K562 (cell line): Measurements from ENCODE around the gene CEMIP2. TPM values are rescaled to one million over a fixed set of nuclear protein-coding genes. Genes with fewer than 3 reads are reported as not detected.

Experiments
- BRD4 ChIP-seq: fragments of 200-600 bp; sonication (generic); IDR thresholded peaks from 2 replicates; pipeline ENCODE4 v1.6.1; 2017; ENCODE audit warnings: inconsistent platforms
- CBFA2T3 ChIP-seq: fragments of 450-650 bp; IDR thresholded peaks from 2 replicates; pipeline ENCODE4 v1.6.1; 2017
- CHD2 ChIP-seq: IDR thresholded peaks from 2 replicates; pipeline ENCODE4 v1.6.1; 2011; ENCODE audit warnings: low read depth, low read length
- ESRRB ChIP-seq: fragments of 250-450 bp; sonication (Bioruptor Pico); IDR thresholded peaks from 2 replicates; pipeline ENCODE4 v1.5.0; 2020; ENCODE audit warnings: mild to moderate bottlenecking, moderate library complexity, borderline replicate concordance
- ETV1 ChIP-seq: fragments of 450-650 bp; conservative IDR thresholded peaks from 2 replicates; pipeline ENCODE4 v1.6.1; 2016; ENCODE audit warnings: missing genetic modification characterization, control low read depth, low read depth, missing compliant biosample characterization
- FOSL1 ChIP-seq: fragments of 200-800 bp; sonication (Bioruptor generic); conservative IDR thresholded peaks from 2 replicates; pipeline ENCODE4 v1.6.1; 2016; ENCODE audit warnings: missing genetic modification characterization, missing compliant biosample characterization
- KAT8 ChIP-seq: fragments of 450-650 bp; IDR thresholded peaks from 2 replicates; pipeline ENCODE4 v1.6.1; 2016; ENCODE audit warnings: low read depth, mild to moderate bottlenecking
- NFRKB ChIP-seq: fragments of 450-650 bp; IDR thresholded peaks from 2 replicates; pipeline ENCODE4 v1.6.1; 2016; ENCODE audit warnings: low read depth
- PCBP2 ChIP-seq: fragments of 200-400 bp; formaldehyde crosslinking; IDR thresholded peaks from 2 replicates; pipeline ENCODE4 v1.6.1; 2018; ENCODE audit warnings: low read length, low read depth, mild to moderate bottlenecking, moderate library complexity; ENCODE audit not compliant: poor library complexity, severe bottlenecking
- PHB ChIP-seq: fragments of 250-450 bp; sonication (Bioruptor Pico); IDR thresholded peaks from 2 replicates; pipeline ENCODE4 v1.5.0; 2021
- PML ChIP-seq: IDR thresholded peaks from 2 replicates; pipeline ENCODE4 v1.6.1; 2012; ENCODE audit warnings: low read length, inconsistent platforms
- POLR2H ChIP-seq: IDR thresholded peaks from 2 replicates; pipeline ENCODE4 v1.6.1; 2016; ENCODE audit warnings: missing genetic modification characterization, low read depth, mild to moderate bottlenecking, control low read depth, missing compliant biosample characterization, moderate library complexity
- PRMT5 ChIP-seq: sonication (generic); formaldehyde crosslinking; IDR thresholded peaks from 2 replicates; pipeline ENCODE4 v1.5.0; 2020; ENCODE audit warnings: missing genetic modification reagents
- RAD21 ChIP-seq, 2 experiments: fragments of 250-450 bp in 1 of 2; fragments of 450-650 bp in 1 of 2; sonication (Bioruptor Pico) in 1 of 2; formaldehyde crosslinking in 1 of 2; IDR thresholded peaks in 1 of 2; conservative IDR thresholded peaks in 1 of 2; 2 replicates each; pipeline versions ENCODE4 v1.4.0 to v1.8.0; 2020 to 2022; ENCODE audit warnings: mild to moderate bottlenecking in 2 of 2, moderate library complexity in 1 of 2
- RBM39 ChIP-seq: fragments of 200-400 bp; formaldehyde crosslinking; optimal IDR thresholded peaks from 2 replicates; pipeline ENCODE3; 2018; ENCODE audit warnings: low read depth, low read length
- SIRT6 ChIP-seq: IDR thresholded peaks from one replicate; pipeline ENCODE4 v1.6.1; 2012; ENCODE audit warnings: low read depth, mild to moderate bottlenecking, control low read depth, inconsistent platforms, low read length, moderate library complexity
- U2AF1 ChIP-seq: fragments of 200-400 bp; formaldehyde crosslinking; optimal IDR thresholded peaks from 2 replicates; pipeline ENCODE3; 2017; ENCODE audit warnings: mild to moderate bottlenecking, low read depth, low read length, moderate library complexity
- ZC3H8 ChIP-seq: fragments of 450-650 bp; IDR thresholded peaks from 2 replicates; pipeline ENCODE4 v1.6.1; 2017
- ZNF23 ChIP-seq: fragments of 250-450 bp; sonication (Bioruptor Pico); IDR thresholded peaks from 2 replicates; pipeline ENCODE4 v1.4.0; 2020; ENCODE audit warnings: mild to moderate bottlenecking
- polyA plus RNA-seq, 8 experiments: library from polyadenylated mRNA; depleted of rRNA in 4 of 8; stranded (reverse) in 5 of 8; unstranded in 3 of 8; fragments of >200 nt; fragmentation: Nextera tagmentation in 2 of 8; fragmentation: Illumina TruSeq in 1 of 8; extraction: Ambion mirVana in 2 of 8; extraction: Trizol in 1 of 8; gene quantifications; 2 replicates each; pipeline versions ENCODE4 v1.2.1 to v1.2.3, GENCODE V29; 2011 to 2014; ENCODE audit warnings: inconsistent platforms in 1 of 8, missing spikeins in 1 of 8
- total RNA-seq, 7 experiments: library from RNA; depleted of rRNA in 6 of 7; stranded (reverse); fragments of >200 nt in 6 of 7; fragmentation: Illumina TruSeq in 2 of 7; extraction: Trizol in 2 of 7; gene quantifications; 2 replicates each; pipeline versions ENCODE4 v1.2.1 to v1.2.3, GENCODE V29; 2011 to 2021; ENCODE audit warnings: low replicate concordance in 1 of 7
- TF ChIP-seq, protein P1 (sequence below), 2 experiments: fragments of 450-650 bp in 1 of 2; IDR thresholded peaks; 2 replicates each; pipeline ENCODE4 v1.6.1; 2011 to 2017; ENCODE audit warnings: low read depth in 2 of 2, antibody characterized with exemption in 1 of 2, borderline replicate concordance in 1 of 2, low read length in 1 of 2, mild to moderate bottlenecking in 1 of 2, mixed read lengths in 1 of 2; ENCODE audit not compliant: control insufficient read depth in 1 of 2
- TF ChIP-seq, protein P2 (sequence below): sonication (generic); formaldehyde crosslinking; IDR thresholded peaks from 2 replicates; pipeline ENCODE4 v1.8.0; 2022; ENCODE audit warnings: mild to moderate bottlenecking, missing genetic modification reagents
- TF ChIP-seq, protein P3 (sequence below): IDR thresholded peaks from 2 replicates; pipeline ENCODE4 v1.6.1; 2011; ENCODE audit not compliant: insufficient read length; ENCODE audit errors: extremely low read depth

Gene CEMIP2
- total and polyA plus RNA-seq, 9 of the 15 experiments (the other 6 are each of a cell fraction or from before 2014, with no cell fraction given) = 5.4 to 29.9 (median 14.2) TPM

DNA sequence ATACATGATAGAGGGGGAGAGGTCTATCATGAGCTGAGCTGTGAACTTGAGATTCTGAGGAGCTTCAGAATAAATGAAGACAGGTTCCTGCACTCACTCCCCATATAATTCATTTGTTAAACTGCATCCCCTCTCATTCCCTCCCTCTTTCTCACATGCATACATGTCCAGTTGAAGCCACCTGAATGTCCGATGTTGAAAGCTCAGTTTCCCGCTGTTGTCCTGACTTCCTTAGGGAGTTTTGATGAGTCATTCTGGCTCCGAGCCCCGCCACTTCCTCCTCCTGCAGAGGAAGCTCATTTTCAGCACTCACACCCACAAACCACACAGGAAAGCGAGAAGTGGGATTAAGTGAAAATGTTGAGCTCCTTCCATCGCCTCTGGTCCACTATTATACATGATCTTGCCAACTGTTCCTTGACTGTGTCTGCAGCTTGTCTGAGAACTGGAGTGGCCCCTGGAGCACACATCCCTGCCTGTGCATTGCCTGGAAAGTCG is 121.2 kb downstream of the CEMIP2 start (continued):
- TF ChIP-seq, protein P1, sequence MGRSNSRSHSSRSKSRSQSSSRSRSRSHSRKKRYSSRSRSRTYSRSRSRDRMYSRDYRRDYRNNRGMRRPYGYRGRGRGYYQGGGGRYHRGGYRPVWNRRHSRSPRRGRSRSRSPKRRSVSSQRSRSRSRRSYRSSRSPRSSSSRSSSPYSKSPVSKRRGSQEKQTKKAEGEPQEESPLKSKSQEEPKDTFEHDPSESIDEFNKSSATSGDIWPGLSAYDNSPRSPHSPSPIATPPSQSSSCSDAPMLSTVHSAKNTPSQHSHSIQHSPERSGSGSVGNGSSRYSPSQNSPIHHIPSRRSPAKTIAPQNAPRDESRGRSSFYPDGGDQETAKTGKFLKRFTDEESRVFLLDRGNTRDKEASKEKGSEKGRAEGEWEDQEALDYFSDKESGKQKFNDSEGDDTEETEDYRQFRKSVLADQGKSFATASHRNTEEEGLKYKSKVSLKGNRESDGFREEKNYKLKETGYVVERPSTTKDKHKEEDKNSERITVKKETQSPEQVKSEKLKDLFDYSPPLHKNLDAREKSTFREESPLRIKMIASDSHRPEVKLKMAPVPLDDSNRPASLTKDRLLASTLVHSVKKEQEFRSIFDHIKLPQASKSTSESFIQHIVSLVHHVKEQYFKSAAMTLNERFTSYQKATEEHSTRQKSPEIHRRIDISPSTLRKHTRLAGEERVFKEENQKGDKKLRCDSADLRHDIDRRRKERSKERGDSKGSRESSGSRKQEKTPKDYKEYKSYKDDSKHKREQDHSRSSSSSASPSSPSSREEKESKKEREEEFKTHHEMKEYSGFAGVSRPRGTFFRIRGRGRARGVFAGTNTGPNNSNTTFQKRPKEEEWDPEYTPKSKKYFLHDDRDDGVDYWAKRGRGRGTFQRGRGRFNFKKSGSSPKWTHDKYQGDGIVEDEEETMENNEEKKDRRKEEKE (IDR thresholded peaks at IDR 0.05; ENCODE audit: borderline replicate concordance in 1 of 2, control insufficient read depth in 1 of 2, low read depth in 2 of 2, low read length in 1 of 2) = no peak
- TF ChIP-seq PRMT5 (CRISPR knock-in tag) (no peak), FOSL1 (tag) (peak; percentile 69), CHD2 (no peak), ZNF23 (CRISPR knock-in tag) (no peak), RAD21 (CRISPR knock-in tag; conservative IDR thresholded peaks at IDR 0.05 in 1 of 2, IDR thresholded peaks at IDR 0.05 in 1 of 2) (no peak), U2AF1 (no peak), SIRT6 (no peak), PCBP2 (no peak), ZC3H8 (no peak), ETV1 (tag) (peak; percentile 36; the same call in 1 of the 2 replicates), POLR2H (tag) (peak; percentile 38; the same call in 1 of the 2 replicates), RBM39 (no peak), KAT8 (no peak), PML (no peak), ESRRB (CRISPR knock-in tag) (no peak), CBFA2T3 (no peak), BRD4 (no peak), NFRKB (peak; percentile 46; the same call in 1 of the 2 replicates), PHB (CRISPR knock-in tag) (no peak)
- TF ChIP-seq, protein P2, sequence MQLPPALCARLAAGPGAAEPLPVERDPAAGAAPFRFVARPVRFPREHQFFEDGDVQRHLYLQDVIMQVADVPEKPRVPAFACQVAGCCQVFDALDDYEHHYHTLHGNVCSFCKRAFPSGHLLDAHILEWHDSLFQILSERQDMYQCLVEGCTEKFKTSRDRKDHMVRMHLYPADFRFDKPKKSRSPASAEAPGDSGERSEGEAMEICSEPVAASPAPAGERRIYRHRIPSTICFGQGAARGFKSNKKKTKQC (CRISPR knock-in tag) = no peak
- TF ChIP-seq, protein P3, sequence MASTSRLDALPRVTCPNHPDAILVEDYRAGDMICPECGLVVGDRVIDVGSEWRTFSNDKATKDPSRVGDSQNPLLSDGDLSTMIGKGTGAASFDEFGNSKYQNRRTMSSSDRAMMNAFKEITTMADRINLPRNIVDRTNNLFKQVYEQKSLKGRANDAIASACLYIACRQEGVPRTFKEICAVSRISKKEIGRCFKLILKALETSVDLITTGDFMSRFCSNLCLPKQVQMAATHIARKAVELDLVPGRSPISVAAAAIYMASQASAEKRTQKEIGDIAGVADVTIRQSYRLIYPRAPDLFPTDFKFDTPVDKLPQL = no peak
